NCI-H2029 (cell line): Measurements from ENCODE around the gene RPS27A.
"Not testable (repeated sequence)": the region's sequence is repeated elsewhere in the genome, so short reads cannot be mapped to it uniquely, and the experiment has no call there.

Experiments
- DNase-seq: peaks from one replicate; lab custom pipeline; 2025; lab: John Stamatoyannopoulos, UW

RPS27A gene

DNA sequence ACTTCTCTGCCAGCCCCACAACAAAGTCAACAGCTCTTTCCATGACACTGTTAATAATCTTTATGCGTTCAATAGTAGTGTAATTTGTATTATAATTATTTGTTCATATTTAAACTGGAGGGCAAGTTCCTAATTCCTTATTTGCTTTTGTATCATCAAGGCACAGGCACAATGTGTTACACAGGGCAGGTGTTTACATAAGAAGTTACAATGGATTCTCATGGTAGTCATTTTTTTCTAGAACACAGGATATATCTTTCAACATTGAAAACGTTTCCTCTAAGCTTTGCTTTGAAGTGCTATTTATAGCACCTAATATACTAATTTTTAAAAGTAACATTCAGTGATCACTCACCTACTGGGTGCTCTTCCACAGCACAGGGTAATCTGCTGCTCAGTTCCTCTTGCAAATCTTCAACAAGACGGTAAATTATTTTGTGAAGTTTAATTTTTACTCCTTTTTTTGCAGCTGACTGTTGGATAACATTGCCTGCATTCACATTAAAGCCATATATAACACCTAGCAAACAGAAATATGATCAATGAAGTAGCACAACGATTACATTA, 7.3 kb downstream of the RPS27A start:
- peak; percentile 10 for DNase-seq

DNA sequence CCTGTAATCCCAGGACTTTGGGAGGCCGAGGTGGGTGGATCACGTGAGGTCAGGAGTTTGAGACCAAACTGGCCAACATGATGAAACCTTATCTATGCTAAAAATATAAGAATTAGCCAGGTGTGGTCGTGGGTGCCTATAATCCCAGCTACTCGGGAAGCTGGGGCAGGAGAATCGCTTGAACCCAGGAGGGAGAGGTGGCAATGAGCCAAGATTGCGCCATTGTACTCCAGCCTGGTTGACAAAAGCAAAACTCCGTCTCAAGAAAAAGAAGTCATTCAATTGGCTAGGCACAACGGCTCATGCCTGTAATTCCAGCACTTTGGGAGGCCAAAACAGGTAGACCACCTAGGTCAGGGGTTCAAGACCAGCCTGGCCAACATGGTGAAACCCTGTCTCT, 9.1 kb downstream of the RPS27A start:
- DNase-seq = not testable (repeated sequence)

DNA sequence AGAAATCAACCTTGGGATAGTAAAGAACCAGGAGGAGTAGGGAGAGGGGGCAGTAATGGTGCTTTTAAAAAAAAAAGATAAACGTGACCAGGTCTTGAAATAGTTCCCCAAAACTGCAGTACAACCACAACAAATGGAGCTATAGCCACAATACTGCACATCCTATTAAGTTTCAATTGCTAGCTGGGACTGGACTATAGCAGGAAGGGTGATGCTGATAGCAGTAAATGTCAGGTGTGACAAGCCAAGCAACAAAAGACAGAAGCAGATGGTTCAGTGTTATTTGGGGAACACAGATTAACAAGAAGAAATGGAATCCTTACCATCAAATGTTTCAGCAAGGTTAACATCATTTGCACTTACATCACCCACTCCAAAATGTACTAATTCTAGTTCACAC, 10.1 kb downstream of the RPS27A start:
- DNase-seq = no peak

DNA sequence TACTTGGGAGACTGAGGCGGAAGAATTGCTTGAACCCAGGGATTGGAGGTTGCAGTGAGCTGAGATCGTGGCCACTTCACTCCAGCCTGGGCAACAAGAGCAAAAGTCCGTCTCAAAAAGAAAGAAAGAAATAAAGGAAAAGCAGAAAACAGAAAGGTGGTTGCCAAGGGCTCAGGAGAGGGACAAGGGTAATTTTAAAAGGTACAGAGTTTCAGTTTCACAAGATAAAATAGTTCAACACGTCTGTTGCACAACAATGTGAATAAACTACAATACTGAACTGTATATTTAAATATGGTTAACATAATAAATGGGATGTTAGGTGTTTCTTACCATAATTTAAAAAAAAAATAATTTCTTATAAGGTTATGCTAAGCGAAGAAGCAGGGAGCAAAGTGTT, 12.9 kb downstream of the RPS27A start:
- DNase-seq = no peak

DNA sequence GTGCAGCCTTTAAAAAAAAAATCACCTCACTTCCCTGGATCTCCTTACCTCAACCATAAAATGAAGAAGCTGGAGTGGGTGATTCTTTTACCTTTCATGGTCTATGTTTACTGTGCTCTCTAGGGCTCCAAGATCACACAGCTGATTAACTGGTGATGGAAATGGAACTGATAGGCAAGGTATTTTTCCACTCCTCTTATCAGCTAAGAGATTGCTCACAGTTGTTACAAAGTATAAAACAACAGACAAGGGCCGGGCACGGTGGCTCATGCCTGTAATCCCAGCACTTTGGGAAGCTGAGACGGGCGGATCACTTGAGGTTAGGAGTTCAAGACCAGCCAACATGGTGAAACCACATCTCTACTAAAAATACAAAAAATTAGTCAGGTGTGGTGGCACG, 14.5 kb downstream of the RPS27A start:
- no peak for DNase-seq

DNA sequence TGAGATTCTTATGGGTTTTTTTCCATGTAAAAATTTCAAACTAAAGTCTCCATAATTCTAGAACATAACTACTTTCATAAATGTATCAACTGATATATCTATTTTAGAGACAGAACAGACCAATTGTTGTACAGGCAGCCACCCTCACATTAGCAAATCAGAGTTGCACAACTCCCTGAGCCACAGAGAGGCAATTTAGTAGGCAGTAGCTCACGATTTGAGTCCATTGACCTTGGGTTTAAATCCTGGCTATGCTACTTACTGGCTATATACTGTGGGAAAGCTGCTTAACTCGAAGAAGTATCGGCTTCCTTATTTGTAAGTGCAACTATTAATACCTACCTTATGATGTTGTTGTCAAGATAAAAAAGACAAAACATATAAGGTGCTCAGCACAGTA, 20.3 kb downstream of the RPS27A start:
- no peak for DNase-seq

DNA sequence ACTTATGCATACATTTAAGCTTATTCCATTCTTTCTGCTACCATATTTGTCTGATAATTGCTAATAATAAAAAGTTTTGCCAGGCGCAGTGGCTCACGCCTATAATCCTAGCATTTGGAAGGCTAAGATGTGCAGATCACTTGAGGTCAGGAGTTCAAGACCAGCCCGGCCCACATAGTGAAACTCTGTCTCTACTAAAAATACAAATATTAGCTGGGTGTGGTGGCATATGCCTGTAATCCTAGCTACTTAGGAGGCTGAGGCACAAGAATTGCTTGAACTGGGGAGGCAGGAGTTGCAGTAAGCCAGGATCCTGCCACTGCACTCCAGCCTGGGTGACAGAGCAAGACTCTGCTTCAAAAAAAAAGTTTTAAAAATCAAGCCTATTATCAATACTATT, 27.1 kb downstream of the RPS27A start:
- DNase-seq = not testable (repeated sequence)

DNA sequence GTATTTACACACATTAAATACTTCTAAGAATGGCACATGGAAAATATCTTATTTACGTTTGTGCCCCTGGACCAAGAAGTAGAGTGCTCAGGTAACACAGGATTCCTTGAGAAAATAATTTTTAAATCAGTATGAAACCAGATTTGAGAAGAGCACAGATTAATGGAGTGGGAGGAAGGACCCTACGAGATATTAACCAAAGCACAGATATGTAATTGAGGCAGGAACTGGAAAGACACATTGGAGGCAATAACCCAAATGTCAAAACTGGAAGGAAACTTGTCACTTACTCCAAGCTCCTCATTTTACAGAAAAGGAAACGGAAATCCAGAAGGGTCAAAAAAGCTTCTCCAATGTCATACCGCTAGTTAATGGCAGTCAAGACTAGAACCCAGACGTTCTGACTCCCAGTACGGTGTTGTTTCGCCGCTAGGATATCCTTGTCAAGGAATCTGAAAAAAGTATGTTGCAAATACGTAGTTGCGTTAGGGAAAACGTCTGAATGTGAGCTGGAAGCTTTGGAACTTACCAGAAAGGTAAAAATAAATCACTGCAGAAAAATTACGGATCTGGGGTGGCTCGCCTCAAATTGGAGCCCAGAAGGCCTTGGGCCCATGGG, 35.9 kb downstream of the RPS27A start:
- DNase-seq = no peak

DNA sequence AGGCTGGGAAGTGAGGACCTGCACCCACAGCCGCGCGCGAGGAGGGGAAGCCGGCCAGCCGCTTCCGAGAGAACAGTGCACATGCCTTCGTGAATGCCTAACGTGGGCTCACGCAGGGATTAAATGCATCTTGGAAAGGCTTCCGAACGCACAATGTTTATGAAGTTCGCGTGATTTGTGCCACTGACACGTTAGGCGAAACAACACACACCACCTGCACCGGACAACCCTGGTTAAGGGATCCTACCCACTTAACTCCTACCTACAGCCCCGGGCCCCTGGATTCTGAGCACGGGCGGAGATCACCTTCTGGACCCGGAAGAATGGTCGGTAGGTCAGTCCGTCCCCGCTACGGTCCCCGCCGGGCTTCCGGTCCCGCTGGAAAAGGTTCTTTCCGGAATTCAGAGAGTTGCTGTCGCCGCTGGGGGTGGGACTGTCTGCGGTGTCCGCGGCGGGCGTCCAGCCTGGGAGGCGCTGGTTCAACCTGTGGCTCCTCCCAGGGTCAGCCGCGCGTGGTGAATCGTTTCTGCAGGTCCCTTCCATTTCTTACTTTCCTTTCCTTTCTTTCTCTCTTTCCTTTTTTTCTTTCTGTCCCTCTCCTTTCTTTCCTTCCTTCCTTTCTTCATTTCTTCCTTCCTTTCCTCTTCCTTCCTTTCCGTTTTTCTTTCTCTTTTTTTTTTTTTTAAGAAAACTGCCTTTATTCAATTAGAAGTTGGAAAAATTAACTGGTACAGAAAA, 36.6 kb downstream of the RPS27A start, which contains the start of gene MTIF2:
MTIF2 (minus strand) TSS at position 325 of the 738 bp plus-strand sequence. CDS start 5,373 bp downstream, outside the sequence.
- DNase-seq = peak; percentile 89

DNA sequence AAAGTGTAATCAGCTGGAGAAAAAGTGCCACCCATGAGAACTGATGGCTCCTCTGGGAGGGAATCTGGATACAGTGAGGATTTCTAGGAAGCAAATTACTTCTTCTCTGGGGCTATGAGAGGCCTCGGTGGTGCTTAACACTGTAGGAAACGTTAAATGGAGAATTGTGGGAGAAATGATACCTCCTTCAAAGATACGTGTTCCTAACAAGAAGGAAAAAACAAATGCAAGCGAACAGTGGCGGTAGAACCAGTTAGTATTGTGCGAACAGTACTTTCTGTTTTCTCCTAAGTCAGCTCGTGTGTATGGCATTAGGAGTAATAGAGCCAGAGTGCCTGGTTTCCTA, 37.1 kb downstream of the RPS27A start:
- DNase-seq = peak; percentile 5

DNA sequence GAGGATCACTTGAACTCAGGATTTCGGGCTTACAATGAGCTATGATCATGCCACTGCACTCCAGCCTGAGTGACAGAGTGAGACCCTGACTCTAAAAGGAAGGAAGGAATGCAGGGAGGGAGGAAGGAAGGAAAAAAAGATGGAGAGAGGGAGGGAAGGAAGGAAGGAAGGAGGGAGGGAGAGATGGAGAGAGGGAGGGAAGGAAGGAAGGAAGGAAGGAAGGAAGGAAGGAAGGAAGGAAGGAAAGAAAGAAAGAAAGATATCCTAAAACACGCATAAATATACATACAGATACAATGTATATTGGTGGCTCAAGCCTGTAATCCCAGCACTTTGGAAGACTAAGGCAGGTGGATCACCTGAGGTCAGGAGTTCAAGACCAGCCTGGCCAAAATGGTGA, 41.9 kb downstream of the RPS27A start:
- not testable (repeated sequence) for DNase-seq

DNA sequence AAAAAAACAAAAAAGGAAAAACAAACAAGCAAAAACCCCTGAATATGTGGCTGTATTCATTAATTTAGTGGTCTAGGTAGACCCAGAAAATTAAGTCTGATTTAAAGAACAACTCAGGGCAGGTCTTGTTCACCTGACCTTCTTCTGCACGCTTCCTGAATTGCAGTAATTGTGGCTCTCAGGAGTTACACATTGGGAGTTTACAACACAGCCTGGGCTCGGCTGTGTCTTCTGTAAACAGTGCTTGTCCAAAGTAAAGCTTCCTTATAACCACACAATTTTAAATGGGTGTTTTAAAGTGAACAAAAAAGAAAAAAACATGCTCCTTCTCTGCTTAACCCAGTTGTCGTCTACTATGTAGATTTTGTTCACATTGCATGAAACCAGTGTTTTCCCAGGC, 44.8 kb downstream of the RPS27A start:
- no peak for DNase-seq

DNA sequence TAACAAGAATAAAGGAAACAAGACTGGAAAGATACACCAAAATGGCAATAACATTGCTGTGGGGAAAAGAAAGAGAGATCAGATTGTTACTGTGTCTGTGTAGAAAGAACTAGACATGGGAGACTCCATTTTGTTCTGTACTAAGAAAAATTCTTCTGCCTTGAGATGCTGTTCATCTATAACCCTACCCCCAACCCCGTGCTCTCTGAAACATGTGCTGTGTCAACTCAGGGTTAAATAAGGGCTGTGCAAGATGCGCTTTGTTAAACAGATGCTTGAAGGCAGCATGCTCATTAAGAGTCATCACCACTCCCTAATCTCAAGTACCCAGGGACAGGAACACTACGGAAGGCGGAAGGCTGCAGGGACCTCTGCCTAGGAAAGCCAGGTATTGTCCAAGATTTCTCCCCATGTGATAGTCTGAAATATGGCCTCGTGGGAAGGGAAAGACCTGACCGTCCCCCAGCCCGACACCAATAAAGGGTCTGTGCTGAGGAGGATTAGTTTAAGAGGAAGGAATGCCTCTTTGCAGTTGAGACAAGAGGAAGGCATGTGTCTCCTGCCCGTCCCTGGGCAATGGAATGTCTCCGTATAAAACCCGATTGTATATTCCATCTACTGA, 46.8 kb downstream of the RPS27A start:
- DNase-seq = not testable (repeated sequence)

DNA sequence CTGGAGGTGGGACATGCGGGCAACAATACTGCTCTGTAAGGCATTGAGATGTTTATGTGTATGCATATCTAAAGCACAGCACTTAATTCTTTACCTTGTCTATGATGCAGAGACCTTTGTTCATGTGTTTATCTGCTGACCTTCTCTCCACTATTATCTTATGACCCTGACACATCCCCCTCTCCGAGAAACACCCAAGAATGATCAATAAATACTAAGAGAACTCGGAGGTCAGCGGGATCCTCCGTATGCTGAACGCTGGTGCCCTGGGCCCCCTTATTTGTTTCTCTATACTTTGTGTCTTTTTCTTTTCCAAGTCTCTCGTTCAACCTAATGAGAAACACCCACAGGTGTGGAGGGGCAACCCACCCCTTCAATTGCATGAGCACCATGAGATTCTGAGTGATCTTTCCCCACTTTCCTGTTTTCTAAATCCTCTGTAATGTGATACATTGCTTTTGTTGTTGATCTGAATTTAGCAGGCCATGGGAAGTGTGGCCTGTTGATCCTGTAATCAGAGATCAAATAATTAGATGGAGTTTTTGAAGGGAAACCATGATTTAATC, 47.5 kb downstream of the RPS27A start:
- not testable (repeated sequence) for DNase-seq

DNA sequence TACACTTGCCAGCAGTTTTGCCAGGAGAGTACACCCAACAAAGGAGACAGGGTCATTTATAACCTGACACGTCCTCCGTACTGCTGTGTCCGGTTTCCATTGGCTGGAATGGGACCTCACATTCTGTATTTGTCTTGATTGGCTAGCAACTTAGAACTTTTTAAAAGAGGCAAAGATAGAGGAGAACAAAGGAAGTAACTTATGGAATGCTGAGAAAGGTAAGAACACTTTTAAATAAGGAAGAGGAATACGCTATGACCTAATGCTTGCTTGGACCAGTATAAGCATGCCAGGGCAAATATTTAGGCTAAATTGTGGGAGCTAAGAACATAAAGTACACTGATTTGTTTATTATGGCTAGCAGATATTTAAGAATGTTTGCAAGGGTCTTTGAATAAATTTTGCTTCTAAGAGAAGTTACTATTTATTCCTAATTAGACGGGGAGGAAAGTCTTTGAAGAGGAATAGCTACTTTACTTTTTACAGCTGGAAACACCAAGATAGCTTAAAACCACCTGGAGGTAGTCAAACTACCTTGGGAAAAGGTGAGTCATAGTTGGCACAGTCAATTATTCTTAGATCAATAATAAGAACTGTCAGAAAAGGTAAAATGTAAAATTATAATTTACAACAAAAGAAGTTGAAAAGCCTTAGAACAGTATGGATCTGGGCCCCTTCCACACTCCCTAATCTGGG, 48.5 kb downstream of the RPS27A start:
- DNase-seq = not testable (repeated sequence)

DNA sequence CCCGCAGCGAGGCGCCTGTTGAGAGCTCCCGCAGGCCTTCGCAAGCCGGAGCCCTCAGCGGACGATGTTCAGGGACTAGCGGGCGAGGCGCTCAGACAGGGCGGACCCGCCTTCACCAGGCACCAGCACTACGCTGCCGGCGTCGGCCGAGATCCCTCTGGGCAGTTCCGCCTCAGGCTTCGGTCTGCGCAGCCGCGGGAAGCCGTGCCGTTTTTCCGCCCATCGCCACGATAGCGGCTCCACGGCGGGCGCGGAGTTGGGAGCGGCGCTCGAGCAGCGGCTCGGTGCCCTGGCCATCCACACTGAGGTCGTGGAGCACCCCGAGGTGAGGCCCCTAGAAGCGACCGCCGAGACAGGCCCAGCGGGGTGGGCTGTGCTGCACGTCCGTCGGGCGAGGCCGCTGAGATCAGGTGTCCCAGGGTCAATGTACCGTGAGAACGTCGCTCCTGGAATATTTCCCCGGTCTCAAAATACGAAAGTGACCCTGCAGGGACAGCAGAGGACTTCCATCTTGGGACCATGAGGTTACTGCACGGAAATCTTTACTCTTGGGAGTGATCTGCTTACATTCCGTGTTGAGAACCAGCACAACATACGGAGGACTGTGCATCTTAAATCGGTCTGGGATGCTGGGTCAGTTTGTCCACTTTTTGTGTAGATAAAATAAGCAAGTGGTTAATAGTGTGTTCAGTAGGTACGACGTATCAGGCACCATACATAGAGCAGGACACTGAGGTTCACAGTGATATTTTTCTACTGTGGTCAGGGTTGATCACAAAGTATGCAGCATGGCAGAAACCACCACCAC, 49.8 kb downstream of the RPS27A start:
- peak; percentile 81 for DNase-seq

DNA sequence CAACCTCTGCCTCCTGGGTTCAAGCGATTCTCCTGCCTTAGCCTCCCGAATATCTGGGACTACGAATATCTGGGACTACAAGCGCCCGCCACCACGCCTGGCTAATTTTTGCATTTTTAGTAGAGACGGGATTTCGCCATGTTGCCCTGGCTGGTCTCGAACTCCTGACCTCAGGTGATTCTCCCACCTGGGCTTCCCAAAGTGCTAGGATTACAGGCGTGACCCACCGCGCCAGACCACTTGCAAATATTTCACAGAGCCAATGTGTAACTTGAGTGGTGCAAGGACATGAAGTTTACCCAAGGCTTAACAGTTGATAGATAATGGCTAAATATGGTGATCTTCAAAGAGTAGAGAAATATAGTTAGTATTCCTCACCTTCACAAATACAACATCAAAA, 50.6 kb downstream of the RPS27A start:
- DNase-seq = no peak
